SK-N-SH treated with all-trans-retinoic acid at 6 μM for 48 hours (cell line): ENCODE results near the gene PCBP1.

ENCODE experiments used
- ATAC-seq: fragments of 200-7000 bp; cut with Tn5 transposase; 3 replicates; pipeline ENCODE4 v1.9.1; 2020; ENCODE audit warnings: mild to moderate bottlenecking, moderate library complexity
- ARNTL ChIP-seq: fragments of 450-650 bp; formaldehyde crosslinking; IDR thresholded peaks from 2 replicates; pipeline ENCODE4 v1.5.0; 2020; ENCODE audit warnings: low read depth, mild to moderate bottlenecking, moderate library complexity, borderline replicate concordance
- BACH2 ChIP-seq: fragments of 250-450 bp; sonication (Bioruptor Pico); IDR thresholded peaks from 2 replicates; pipeline ENCODE4 v1.9.0; 2021; ENCODE audit warnings: mild to moderate bottlenecking, borderline replicate concordance
- CSDC2 ChIP-seq: fragments of 250-450 bp; sonication (Bioruptor Pico); IDR thresholded peaks from 2 replicates; pipeline ENCODE4 v1.5.0; 2020; ENCODE audit warnings: mild to moderate bottlenecking, moderate library complexity
- ESRRG ChIP-seq: fragments of 250-450 bp; sonication (Bioruptor Pico); IDR thresholded peaks from 2 replicates; pipeline ENCODE4 v1.6.1; 2021; ENCODE audit warnings: mild to moderate bottlenecking
- GLIS3 ChIP-seq: fragments of 250-450 bp; sonication (Bioruptor Pico); IDR thresholded peaks from 2 replicates; pipeline ENCODE4 v1.5.0; 2020; ENCODE audit warnings: mild to moderate bottlenecking, moderate library complexity
- ISL1 ChIP-seq: fragments of 250-450 bp; sonication (Bioruptor Pico); IDR thresholded peaks from 2 replicates; pipeline ENCODE4 v2.1.2; 2022; ENCODE audit warnings: mild to moderate bottlenecking, moderate library complexity
- OSR1 ChIP-seq: fragments of 250-450 bp; sonication (Bioruptor Pico); IDR thresholded peaks from 2 replicates; pipeline ENCODE4 v1.8.0; 2022; ENCODE audit warnings: moderate library complexity, mild to moderate bottlenecking, inconsistent platforms
- PATZ1 ChIP-seq: fragments of 250-450 bp; sonication (Bioruptor Pico); IDR thresholded peaks from 2 replicates; pipeline ENCODE4 v1.8.0; 2020; ENCODE audit warnings: mild to moderate bottlenecking, moderate library complexity, borderline replicate concordance
- POU6F1 ChIP-seq: fragments of 250-450 bp; sonication (Bioruptor Pico); IDR thresholded peaks from 2 replicates; pipeline ENCODE4 v1.8.0; 2021; ENCODE audit warnings: low read depth, mild to moderate bottlenecking, moderate library complexity, borderline replicate concordance
- PPARA ChIP-seq: fragments of 250-450 bp; sonication (Bioruptor Pico); IDR thresholded peaks from 2 replicates; pipeline ENCODE4 v1.5.0; 2020; ENCODE audit warnings: mild to moderate bottlenecking, borderline replicate concordance
- RARB ChIP-seq: fragments of 250-450 bp; sonication (Bioruptor Pico); IDR thresholded peaks from 2 replicates; pipeline ENCODE4 v1.8.0; 2021; ENCODE audit warnings: mild to moderate bottlenecking, moderate library complexity
- SNAI2 ChIP-seq: fragments of 250-450 bp; sonication (Bioruptor Pico); IDR thresholded peaks from 2 replicates; pipeline ENCODE4 v1.5.0; 2020; ENCODE audit warnings: mild to moderate bottlenecking, moderate library complexity
- TCF4 ChIP-seq: fragments of 250-450 bp; sonication (Bioruptor Pico); IDR thresholded peaks from 2 replicates; pipeline ENCODE4 v1.8.0; 2021; ENCODE audit warnings: mild to moderate bottlenecking, moderate library complexity, borderline replicate concordance
- TSHZ2 ChIP-seq: fragments of 250-450 bp; sonication (Bioruptor Pico); IDR thresholded peaks from 2 replicates; pipeline ENCODE4 v1.5.0; 2020; ENCODE audit warnings: mild to moderate bottlenecking, moderate library complexity
- ZC3H10 ChIP-seq: fragments of 250-450 bp; sonication (Bioruptor Pico); IDR thresholded peaks from 2 replicates; pipeline ENCODE4 v1.5.1; 2021; ENCODE audit warnings: mild to moderate bottlenecking, moderate library complexity
- ZFP3 ChIP-seq: fragments of 250-450 bp; sonication (Bioruptor Pico); IDR thresholded peaks from 2 replicates; pipeline ENCODE4 v1.5.0; 2020; ENCODE audit warnings: mild to moderate bottlenecking, moderate library complexity
- ZNF565 ChIP-seq: fragments of 450-650 bp; formaldehyde crosslinking; conservative IDR thresholded peaks from 2 replicates; pipeline ENCODE4 v1.5.0; 2020; ENCODE audit warnings: low read depth, mild to moderate bottlenecking, moderate library complexity
- ZNF70 ChIP-seq: fragments of 450-650 bp; formaldehyde crosslinking; IDR thresholded peaks from 2 replicates; pipeline ENCODE4 v1.5.0; 2020; ENCODE audit warnings: mild to moderate bottlenecking, moderate library complexity
- ZNF8 ChIP-seq: fragments of 450-650 bp; formaldehyde crosslinking; IDR thresholded peaks from 2 replicates; pipeline ENCODE4 v1.5.0; 2020; ENCODE audit warnings: mild to moderate bottlenecking, moderate library complexity

PCBP1 gene

GRCh38 chr2:70047451-70047850 is 39.8 kb upstream of the PCBP1 start:
- no peak for ATAC-seq

GRCh38 chr2:70049255-70049654 is 38.0 kb upstream of the PCBP1 start:
- no peak for ATAC-seq
- no peak for TF ChIP-seq ZFP3
- TF ChIP-seq TSHZ2 (CRISPR knock-in tag): no peak
- TF ChIP-seq ZNF70 (CRISPR knock-in tag): no peak
- no peak for TF ChIP-seq SNAI2
- no peak for TF ChIP-seq RARB (CRISPR knock-in tag)
- TF ChIP-seq ZC3H10 (CRISPR knock-in tag): no peak
- no peak for TF ChIP-seq ARNTL
- no peak for TF ChIP-seq GLIS3 (CRISPR knock-in tag)
- TF ChIP-seq PPARA (CRISPR knock-in tag): no peak
- TF ChIP-seq TCF4: no peak

More at GRCh38 chr2:70047451-70047850, 39.8 kb upstream of the PCBP1 start:
- TF ChIP-seq BACH2 (CRISPR knock-in tag): no peak
- no peak for TF ChIP-seq TCF4
- TF ChIP-seq ZNF8 (CRISPR knock-in tag): no peak
- no peak for TF ChIP-seq ISL1 (CRISPR knock-in tag)
- TF ChIP-seq ZC3H10 (CRISPR knock-in tag): no peak
- TF ChIP-seq OSR1 (CRISPR knock-in tag): no peak
- TF ChIP-seq PPARA (CRISPR knock-in tag): no peak
- no peak for TF ChIP-seq ZFP3
- TF ChIP-seq CSDC2 (CRISPR knock-in tag): no peak
- no peak for TF ChIP-seq TSHZ2 (CRISPR knock-in tag)
- no peak for TF ChIP-seq ZNF565 (CRISPR knock-in tag)
- no peak for TF ChIP-seq ZNF70 (CRISPR knock-in tag)
- no peak for TF ChIP-seq PATZ1 (CRISPR knock-in tag)
- TF ChIP-seq POU6F1: no peak

GRCh38 chr2:70050631-70051425 is 36.4 kb upstream of the PCBP1 start:
- ATAC-seq: no peak
- no peak for TF ChIP-seq ARNTL
- TF ChIP-seq ESRRG (CRISPR knock-in tag): no peak
- TF ChIP-seq ZNF565 (CRISPR knock-in tag): no peak
- no peak for TF ChIP-seq POU6F1
- TF ChIP-seq OSR1 (CRISPR knock-in tag): no peak
- TF ChIP-seq TSHZ2 (CRISPR knock-in tag): no peak
- no peak for TF ChIP-seq PATZ1 (CRISPR knock-in tag)
